Measurements from ENCODE around the gene GNAL.

GNAL gene

GRCh38 chr18:11669271-11669947 is 19.7 kb upstream of the GNAL start:
- Histone ChIP-seq H3K27me3 (peaks cover 0 to 14% of the 10 kb centered on the region in 2 donors), H3K4me3 (no peak overlapping the region), H3K27ac (peak overlapping the region in 1 of 2 donors; percentile 5), H3K9me3 (no peaks in the 10 kb centered on the region), H3K36me3 (no peaks in the 10 kb centered on the region), H3K4me1 (peaks cover 0 to 12% (median 4%) of the 10 kb centered on the region in 4 donors)
- intact Hi-C loops (cut with DNase I; ENCODE audit: low total_unique reads) = no loop called here
- TF ChIP-seq CTCF (IDR thresholded peaks at IDR 0.05) = no peak
- DNase-seq = peak in 1 of 2 donors; percentile 32

- H3K36me3 ChIP-seq = no peaks in the 10 kb centered on the region
- H3K4me3 ChIP-seq = no peak overlapping the region
- H3K27ac ChIP-seq = no peak overlapping the region
- no peak for TF ChIP-seq CTCF (IDR thresholded peaks at IDR 0.05)
- H3K4me1 ChIP-seq = peaks cover 0 to 12% (median 4%) of the 10 kb centered on the region in 4 donors
- intact Hi-C loops (cut with DNase I; ENCODE audit: low total_unique reads) = no loop called here
- H3K9me3 ChIP-seq = no peaks in the 10 kb centered on the region
- H3K27me3 ChIP-seq = peaks cover 0 to 14% of the 10 kb centered on the region in 2 donors
- peak in 1 of 2 donors; percentile 44 for DNase-seq
These were observed 19.2 kb upstream of the GNAL start for GRCh38 chr18:11669948-11670275.

- intact Hi-C loops (cut with DNase I; ENCODE audit: low total_unique reads) = no loop called here
These were observed 17.9 kb upstream of the GNAL start for GRCh38 chr18:11671156-11671555.

GRCh38 chr18:11672198-11672597 is 16.9 kb upstream of the GNAL start:
- intact Hi-C loops (cut with DNase I; ENCODE audit: low total_unique reads) = no loop called here
- peak in 1 of 2 donors; percentile 46 for DNase-seq
- H3K4me3 ChIP-seq = no peak overlapping the region
- no peak for TF ChIP-seq CTCF (IDR thresholded peaks at IDR 0.05)
- H3K36me3 ChIP-seq = no peaks in the 10 kb centered on the region
- no peak overlapping the region for H3K27ac ChIP-seq
- H3K27me3 ChIP-seq = peaks cover 0 to 14% of the 10 kb centered on the region in 2 donors
- H3K9me3 ChIP-seq = no peaks in the 10 kb centered on the region
- H3K4me1 ChIP-seq = peaks cover 0 to 12% (median 4%) of the 10 kb centered on the region in 4 donors

More at GRCh38 chr18:11671156-11671555, 17.9 kb upstream of the GNAL start:
- Histone ChIP-seq H3K4me3 (no peak overlapping the region), H3K27ac (no peak overlapping the region), H3K9me3 (no peaks in the 10 kb centered on the region), H3K36me3 (no peaks in the 10 kb centered on the region), H3K27me3 (peaks cover 0 to 14% of the 10 kb centered on the region in 2 donors), H3K4me1 (peaks cover 0 to 12% (median 4%) of the 10 kb centered on the region in 4 donors)
- TF ChIP-seq CTCF (IDR thresholded peaks at IDR 0.05) = no peak
- no peak for DNase-seq

GRCh38 chr18:11672846-11673454 is 16.1 kb upstream of the GNAL start:
- H3K27me3 ChIP-seq = peaks cover 0 to 15% of the 10 kb centered on the region in 2 donors
- DNase-seq = peak in 1 of 2 donors; percentile 19
- no peaks in the 10 kb centered on the region for H3K36me3 ChIP-seq
- H3K27ac ChIP-seq = no peak overlapping the region
- H3K4me3 ChIP-seq = no peak overlapping the region
- peaks cover 0 to 12% (median 4%) of the 10 kb centered on the region in 4 donors for H3K4me1 ChIP-seq
- intact Hi-C loops (cut with DNase I; ENCODE audit: low total_unique reads) = no loop called here
- no peak for TF ChIP-seq CTCF (IDR thresholded peaks at IDR 0.05)
- no peaks in the 10 kb centered on the region for H3K9me3 ChIP-seq
